Cardiac muscle cell (in vitro differentiated cells and primary cell): ENCODE data around the gene FBXW4. TPM values are rescaled to one million over a fixed set of nuclear protein-coding genes. Genes with fewer than 3 reads are reported as not detected.
A peak's percentile ranks its signal among the peaks of the same experiment; 100 is the strongest.

Source experiments
- DNase-seq, 2 donors: peaks; one replicate each; pipeline versions ENCODE4 v3.0.0 to v3.0.0-alpha.2; 2010 to 2017; ENCODE audit warnings: low read depth in 1 of 2, low spot score in 1 of 2
- H3K27ac ChIP-seq: fragments of 200-600 bp; sonication (generic); 2 replicates; pipeline ENCODE4 v1.5.1; 2016
- H3K27me3 ChIP-seq: fragments of 200-600 bp; sonication (generic); 2 replicates; pipeline ENCODE4 v1.6.0; 2016; ENCODE audit warnings: control low read depth
- H3K36me3 ChIP-seq: fragments of 200-600 bp; sonication (generic); 2 replicates; pipeline ENCODE4 v1.5.1; 2016; ENCODE audit warnings: control low read depth
- H3K4me1 ChIP-seq: fragments of 200-600 bp; sonication (generic); 2 replicates; pipeline ENCODE4 v1.8.1; 2017; ENCODE audit warnings: low read depth, mild to moderate bottlenecking, mixed run types
- H3K4me3 ChIP-seq: fragments of 200-600 bp; sonication (generic); 2 replicates; pipeline ENCODE4 v1.5.1; 2016; ENCODE audit warnings: mild to moderate bottlenecking
- H3K9me3 ChIP-seq: fragments of 200-600 bp; sonication (generic); 2 replicates; pipeline ENCODE4 v1.5.1; 2017; ENCODE audit warnings: low read depth, mild to moderate bottlenecking, control low read depth
- polyA plus RNA-seq: library from polyadenylated mRNA; unstranded; fragments of >200 nt; fragmentation: Nextera tagmentation; extraction: Ambion mirVana; gene quantifications from 2 replicates; pipeline ENCODE4 v1.2.1, GENCODE V29; 2016
- total RNA-seq: library from RNA; depleted of rRNA; stranded (reverse); fragments of >200 nt; gene quantifications from 2 replicates; pipeline ENCODE4 v1.2.3, GENCODE V29; 2016
- TF ChIP-seq, protein P1 (sequence below): IDR thresholded peaks from 2 replicates; pipeline ENCODE4 v1.5.1; 2012; ENCODE audit warnings: low read depth, mild to moderate bottlenecking, low read length

FBXW4 gene, protein sequence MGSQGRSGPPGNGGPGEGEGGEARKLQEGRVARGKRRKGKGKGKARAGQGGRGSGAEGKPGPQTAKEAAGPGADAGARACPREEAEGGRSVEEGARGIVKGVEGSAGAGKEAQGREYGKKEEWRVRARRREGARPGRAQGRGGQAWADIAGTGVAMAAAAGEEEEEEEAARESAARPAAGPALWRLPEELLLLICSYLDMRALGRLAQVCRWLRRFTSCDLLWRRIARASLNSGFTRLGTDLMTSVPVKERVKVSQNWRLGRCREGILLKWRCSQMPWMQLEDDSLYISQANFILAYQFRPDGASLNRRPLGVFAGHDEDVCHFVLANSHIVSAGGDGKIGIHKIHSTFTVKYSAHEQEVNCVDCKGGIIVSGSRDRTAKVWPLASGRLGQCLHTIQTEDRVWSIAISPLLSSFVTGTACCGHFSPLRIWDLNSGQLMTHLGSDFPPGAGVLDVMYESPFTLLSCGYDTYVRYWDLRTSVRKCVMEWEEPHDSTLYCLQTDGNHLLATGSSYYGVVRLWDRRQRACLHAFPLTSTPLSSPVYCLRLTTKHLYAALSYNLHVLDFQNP
- 58.2 and 72.0 TPM in 2 replicates for total RNA-seq
- polyA plus RNA-seq: 18.8 and 19.6 TPM in 2 replicates

DNA sequence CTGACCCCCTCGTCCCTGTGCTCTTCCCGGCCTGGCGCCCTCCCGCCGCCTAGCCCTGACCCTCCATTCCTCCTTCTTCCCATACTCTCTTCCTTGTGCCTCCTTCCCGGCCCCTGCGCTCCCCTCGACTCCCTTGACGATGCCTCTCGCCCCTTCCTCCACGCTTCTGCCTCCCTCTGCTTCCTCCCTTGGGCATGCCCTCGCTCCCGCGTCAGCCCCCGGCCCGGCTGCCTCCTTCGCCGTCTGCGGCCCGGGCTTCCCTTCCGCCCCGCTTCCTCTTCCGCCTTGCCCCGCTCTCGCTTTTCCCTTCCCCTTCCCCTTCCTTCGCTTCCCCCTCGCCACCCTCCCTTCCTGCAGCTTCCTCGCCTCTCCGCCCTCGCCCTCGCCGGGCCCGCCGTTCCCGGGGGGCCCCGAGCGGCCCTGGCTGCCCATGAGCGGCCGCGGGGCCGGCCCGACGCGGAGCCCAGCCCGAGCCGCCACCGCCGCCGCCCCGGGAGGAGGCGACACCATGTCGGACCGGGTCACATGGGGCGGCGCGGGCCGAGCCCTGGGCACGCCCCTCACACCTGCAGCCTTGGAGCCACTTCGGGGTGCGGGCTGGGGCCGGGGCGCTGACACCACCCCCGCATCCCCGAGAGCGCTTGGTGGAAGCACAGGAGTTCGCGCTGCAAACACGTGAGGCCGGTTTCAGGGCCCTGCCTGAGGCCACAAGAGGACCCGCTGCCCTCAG lies at the start of gene FBXW4:
TSS of gene FBXW4 (minus strand) at position 497 of the 730 bp plus-strand sequence. CDS start at position 432, 65 bp downstream.
- Histone ChIP-seq H3K36me3 (no peaks in the 10 kb centered on the region), H3K4me3 (peak within 1 kb of the TSS; percentile 62), H3K9me3 (no peaks in the 10 kb centered on the region), H3K4me1 (peaks cover 36% of the 10 kb centered on the region), H3K27ac (peak within 1 kb of the TSS; percentile 99), H3K27me3 (no peaks in the 10 kb centered on the region)
- TF ChIP-seq, protein P1, sequence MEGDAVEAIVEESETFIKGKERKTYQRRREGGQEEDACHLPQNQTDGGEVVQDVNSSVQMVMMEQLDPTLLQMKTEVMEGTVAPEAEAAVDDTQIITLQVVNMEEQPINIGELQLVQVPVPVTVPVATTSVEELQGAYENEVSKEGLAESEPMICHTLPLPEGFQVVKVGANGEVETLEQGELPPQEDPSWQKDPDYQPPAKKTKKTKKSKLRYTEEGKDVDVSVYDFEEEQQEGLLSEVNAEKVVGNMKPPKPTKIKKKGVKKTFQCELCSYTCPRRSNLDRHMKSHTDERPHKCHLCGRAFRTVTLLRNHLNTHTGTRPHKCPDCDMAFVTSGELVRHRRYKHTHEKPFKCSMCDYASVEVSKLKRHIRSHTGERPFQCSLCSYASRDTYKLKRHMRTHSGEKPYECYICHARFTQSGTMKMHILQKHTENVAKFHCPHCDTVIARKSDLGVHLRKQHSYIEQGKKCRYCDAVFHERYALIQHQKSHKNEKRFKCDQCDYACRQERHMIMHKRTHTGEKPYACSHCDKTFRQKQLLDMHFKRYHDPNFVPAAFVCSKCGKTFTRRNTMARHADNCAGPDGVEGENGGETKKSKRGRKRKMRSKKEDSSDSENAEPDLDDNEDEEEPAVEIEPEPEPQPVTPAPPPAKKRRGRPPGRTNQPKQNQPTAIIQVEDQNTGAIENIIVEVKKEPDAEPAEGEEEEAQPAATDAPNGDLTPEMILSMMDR: no peak
- DNase-seq: peak; percentile 37 to 64

DNA sequence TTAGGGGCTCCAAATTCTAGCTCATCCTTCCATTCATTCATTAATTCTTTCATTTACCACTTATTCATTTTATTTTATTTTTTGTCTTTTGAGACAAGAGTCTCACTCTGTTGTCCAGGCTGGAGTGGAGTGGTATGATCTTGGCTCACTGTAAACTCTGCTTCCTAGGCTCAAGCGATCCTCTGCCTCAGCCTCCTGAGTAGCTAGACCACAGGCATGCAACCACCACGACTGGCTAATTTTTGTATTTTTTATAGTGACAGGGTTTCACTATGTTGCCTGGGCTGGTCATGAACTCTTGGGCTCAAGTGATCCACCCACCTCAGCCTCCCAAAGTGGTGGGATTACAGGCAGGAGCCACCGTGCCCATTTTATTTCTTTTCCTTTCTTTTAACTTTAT lies 49.3 kb upstream of the FBXW4 start:
- no peaks in the 10 kb centered on the region for H3K36me3 ChIP-seq
- TF ChIP-seq, protein P1: no peak
- H3K27me3 ChIP-seq: no peaks in the 10 kb centered on the region
- no peak overlapping the region for H3K4me3 ChIP-seq
- no peak overlapping the region for H3K27ac ChIP-seq
- peaks cover 18% of the 10 kb centered on the region for H3K4me1 ChIP-seq
- H3K9me3 ChIP-seq: no peaks in the 10 kb centered on the region
- no peak for DNase-seq

DNA sequence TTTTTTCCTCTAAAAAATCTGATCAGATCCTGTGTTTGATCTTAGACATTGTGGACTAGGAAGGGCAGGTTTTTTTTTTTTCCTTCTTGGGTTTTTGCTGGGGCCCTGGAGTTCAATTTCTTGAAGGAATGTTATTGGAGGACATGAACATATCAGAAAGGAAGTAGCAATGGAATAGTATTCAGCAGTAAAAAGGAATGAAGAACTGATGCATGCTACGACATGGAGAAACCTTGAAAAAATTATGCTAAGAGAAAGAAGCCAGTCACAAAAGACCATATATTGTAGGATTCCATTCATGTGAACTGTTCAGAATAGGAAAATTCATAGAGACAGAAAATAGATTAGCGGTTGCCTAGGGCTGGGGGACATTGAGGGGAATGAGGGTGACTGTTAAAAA lies 47.0 kb upstream of the FBXW4 start:
- Histone ChIP-seq H3K36me3 (no peaks in the 10 kb centered on the region), H3K27ac (no peak overlapping the region), H3K4me3 (no peak overlapping the region), H3K9me3 (no peaks in the 10 kb centered on the region), H3K4me1 (peaks cover 4% of the 10 kb centered on the region), H3K27me3 (no peaks in the 10 kb centered on the region)
- TF ChIP-seq, protein P1: no peak
- no peak for DNase-seq

DNA sequence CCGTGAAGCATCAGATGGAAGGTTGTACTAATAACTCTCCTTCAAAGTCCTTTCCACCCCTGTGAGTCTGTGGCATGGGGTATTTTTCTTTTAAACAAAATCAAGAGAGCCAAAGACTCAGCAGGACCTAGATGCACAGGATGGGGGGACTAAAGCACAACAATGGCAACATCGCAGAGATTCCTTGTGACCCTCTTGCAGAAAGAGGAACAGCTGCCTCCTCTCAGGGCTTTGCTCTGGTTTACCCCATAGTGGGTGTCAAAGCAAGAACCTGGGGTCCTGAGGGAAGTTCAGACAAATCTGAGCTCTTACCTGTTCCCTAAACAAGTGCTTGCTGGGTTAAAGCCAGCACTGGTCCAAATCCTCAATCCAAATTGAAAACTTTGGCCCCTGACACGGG lies 41.7 kb upstream of the FBXW4 start:
- no peak overlapping the region for H3K4me3 ChIP-seq
- no peak overlapping the region for H3K27ac ChIP-seq
- no peaks in the 10 kb centered on the region for H3K9me3 ChIP-seq
- TF ChIP-seq, protein P1: no peak
- H3K4me1 ChIP-seq: no peaks in the 10 kb centered on the region
- no peaks in the 10 kb centered on the region for H3K27me3 ChIP-seq
- H3K36me3 ChIP-seq: no peaks in the 10 kb centered on the region
- no peak for DNase-seq

DNA sequence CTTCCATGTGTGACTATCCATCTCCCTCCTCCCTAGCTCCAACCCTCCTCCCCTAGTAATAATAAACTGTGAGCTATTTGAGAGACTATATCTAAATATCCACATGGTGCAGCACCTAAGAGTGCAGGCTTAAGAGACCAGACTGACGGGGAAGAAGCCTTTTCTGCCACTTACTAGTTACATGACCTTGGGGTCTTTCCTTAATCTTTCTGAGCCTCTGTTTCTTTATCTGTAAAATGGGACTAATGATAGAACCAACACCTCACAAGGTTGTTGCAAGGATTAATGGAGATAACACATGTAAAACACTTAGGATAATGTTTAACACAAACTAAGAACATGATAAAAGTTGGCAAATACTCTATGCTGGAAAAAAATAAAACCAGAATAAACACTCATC lies 37.1 kb upstream of the FBXW4 start:
- Histone ChIP-seq H3K4me3 (no peak overlapping the region), H3K36me3 (no peaks in the 10 kb centered on the region), H3K9me3 (no peaks in the 10 kb centered on the region), H3K27me3 (no peaks in the 10 kb centered on the region), H3K27ac (no peak overlapping the region), H3K4me1 (no peaks in the 10 kb centered on the region)
- TF ChIP-seq, protein P1: no peak
- DNase-seq: no peak
